HCT116 (cell line): ENCODE results near the gene FOXR1. TPM values are rescaled to one million over a fixed set of nuclear protein-coding genes. Genes with fewer than 3 reads are reported as not detected.

Experiments
- ATAC-seq: fragments of 200-7000 bp; cut with Tn5 transposase; 2 replicates; pipeline ENCODE4 v1.9.1; 2020; ENCODE audit warnings: mild to moderate bottlenecking, moderate library complexity
- BruUV-seq: library from RNA; stranded (reverse); fragments of 400-500 nt; replicated peaks from 2 replicates; lab custom pipeline; 2021; lab: Mats Ljungman, UMichigan
- CTCF ChIA-PET: fragments of 300-600 bp; sonication (Branson Sonifier 250); formaldehyde crosslinking; loops from one replicate; lab custom pipeline; 2021; ENCODE audit warnings: antibody characterized with exemption; lab: Charles Lee
- POLR2A ChIA-PET: fragments of 300-600, 350-600 bp; sonication (Branson Sonifier 250); formaldehyde crosslinking; loops from one replicate; lab custom pipeline; 2021; ENCODE audit warnings: antibody characterized with exemption; lab: Charles Lee
- RAD21 ChIA-PET, 2 experiments: fragments of 300-600 bp; sonication (Branson Sonifier 250); formaldehyde crosslinking; loops; one replicate each; lab custom pipeline; 2023; ENCODE audit warnings: low total read pairs in 2 of 2; ENCODE audit not compliant: uncharacterized antibody in 2 of 2, unreplicated experiment in 2 of 2, low non-redundant PET in 1 of 2; lab: Charles Lee
- DNase-seq: peaks from one replicate; pipeline ENCODE4 v3.0.0-alpha.2; 2010; ENCODE audit warnings: low read depth, low spot score
- H2AFZ ChIP-seq: fragments of 200-600 bp; shearing (Covaris generic), sonication (generic); 2 replicates; pipeline ENCODE4 v1.6.1; 2017; ENCODE audit warnings: low read depth, mixed run types, mixed read lengths, antibody characterized with exemption, low read length; ENCODE audit not compliant: poor library complexity, severe bottlenecking
- H3K27ac ChIP-seq: 2 replicates; pipeline ENCODE4 v1.5.1; 2012; ENCODE audit warnings: low read depth, low read length
- H3K27me3 ChIP-seq: fragments of 200-600 bp; sonication (generic); 2 replicates; pipeline ENCODE4 v1.6.1; 2016; ENCODE audit warnings: mixed run types, low read length, mixed read lengths; ENCODE audit not compliant: insufficient read depth
- H3K36me3 ChIP-seq, 2 experiments: fragments of 200-500 bp in 1 of 2; fragments of 200-600 bp in 1 of 2; sonication (Bioruptor generic) in 1 of 2; sonication (generic) in 1 of 2; 2 replicates each; pipeline versions ENCODE4 v1.5.1 to v1.6.1; 2014 to 2016; ENCODE audit warnings: low read length in 2 of 2, inconsistent platforms in 1 of 2, mixed read lengths in 1 of 2, mixed run types in 1 of 2; ENCODE audit not compliant: insufficient read depth in 2 of 2, control insufficient read depth in 1 of 2
- H3K4me1 ChIP-seq, 2 experiments: fragments of 200-600 bp in 1 of 2; sonication (generic) in 1 of 2; 2 replicates each; pipeline versions ENCODE4 v1.5.1 to v1.6.1; 2012 to 2017; ENCODE audit warnings: low read length in 2 of 2, inconsistent platforms in 1 of 2, mild to moderate bottlenecking in 1 of 2, mixed read lengths in 1 of 2, mixed run types in 1 of 2, moderate library complexity in 1 of 2; ENCODE audit not compliant: insufficient read depth in 2 of 2, control insufficient read depth in 1 of 2
- H3K4me2 ChIP-seq: fragments of 200-600 bp; sonication (generic); 2 replicates; pipeline ENCODE4 v1.6.1; 2017; ENCODE audit warnings: mixed run types, low read length, mixed read lengths
- H3K4me3 ChIP-seq, 2 experiments: fragments of 200-600 bp in 1 of 2; sonication (generic) in 1 of 2; replicated peaks in 1 of 2; 2 replicates each; pipeline ENCODE4 v1.5.1; 2011 to 2016; ENCODE audit warnings: low read length in 2 of 2, control low read depth in 1 of 2, low read depth in 1 of 2, mild to moderate bottlenecking in 1 of 2, mixed read lengths in 1 of 2, mixed run types in 1 of 2
- H3K79me2 ChIP-seq: fragments of 200-600 bp; sonication (generic); 2 replicates; pipeline ENCODE4 v1.6.1; 2017; ENCODE audit warnings: mild to moderate bottlenecking, mixed run types, low read length, moderate library complexity, mixed read lengths; ENCODE audit not compliant: insufficient read depth
- H3K9ac ChIP-seq: fragments of 200-600 bp; sonication (generic); 2 replicates; pipeline ENCODE4 v1.6.1; 2016; ENCODE audit warnings: low read length, mixed read lengths
- H3K9me2 ChIP-seq: fragments of 200-600 bp; sonication (generic), shearing (Covaris generic); 2 replicates; pipeline ENCODE4 v1.6.1; 2017; ENCODE audit warnings: mixed run types, mild to moderate bottlenecking, moderate library complexity; ENCODE audit not compliant: insufficient read depth
- H3K9me3 ChIP-seq, 2 experiments: fragments of 200-500 bp in 1 of 2; fragments of 200-600 bp in 1 of 2; sonication (Bioruptor generic) in 1 of 2; sonication (generic) in 1 of 2; 2 replicates each; pipeline ENCODE4 v1.6.1; 2014 to 2017; ENCODE audit warnings: low read length in 2 of 2, mixed read lengths in 2 of 2, inconsistent platforms in 1 of 2, low read depth in 1 of 2, mild to moderate bottlenecking in 1 of 2, mixed run types in 1 of 2, moderate library complexity in 1 of 2; ENCODE audit not compliant: control insufficient read depth in 1 of 2, insufficient read depth in 1 of 2
- H4K20me1 ChIP-seq: fragments of 200-600 bp; sonication (generic), shearing (Covaris generic); 2 replicates; pipeline ENCODE4 v1.6.1; 2017; ENCODE audit warnings: mixed run types, mild to moderate bottlenecking, moderate library complexity; ENCODE audit not compliant: insufficient read depth
- CBX3 ChIP-seq: IDR thresholded peaks from 2 replicates; pipeline ENCODE4 v1.6.1; 2012; ENCODE audit warnings: low read depth
- CEBPB ChIP-seq: IDR thresholded peaks from 2 replicates; pipeline ENCODE4 v1.6.1; 2012; ENCODE audit warnings: low read depth
- EGR1 ChIP-seq: IDR thresholded peaks from 2 replicates; pipeline ENCODE4 v1.6.1; 2012; ENCODE audit warnings: low read depth
- EZH2phosphoT487 ChIP-seq: fragments of 200-600 bp; IDR thresholded peaks from 2 replicates; pipeline ENCODE4 v1.6.1; 2018; ENCODE audit warnings: antibody characterized with exemption, borderline replicate concordance
- FOSL1 ChIP-seq: IDR thresholded peaks from 2 replicates; pipeline ENCODE4 v1.6.1; 2012; ENCODE audit warnings: low read depth
- POLR2A ChIP-seq: IDR thresholded peaks from 2 replicates; pipeline ENCODE4 v1.7.0; 2011; ENCODE audit warnings: borderline replicate concordance; ENCODE audit not compliant: insufficient read depth, insufficient read length; ENCODE audit errors: extremely low read depth
- POLR2AphosphoS5 ChIP-seq: IDR thresholded peaks from 2 replicates; pipeline ENCODE4 v1.6.1; 2011; ENCODE audit warnings: mild to moderate bottlenecking, low read depth, low read length, moderate library complexity
- RAD21 ChIP-seq: IDR thresholded peaks from 2 replicates; pipeline ENCODE4 v1.6.1; 2012; ENCODE audit warnings: low read depth, mild to moderate bottlenecking
- REST ChIP-seq: IDR thresholded peaks from 2 replicates; pipeline ENCODE4 v1.6.1; 2012; ENCODE audit warnings: low read depth
- SIN3A ChIP-seq: IDR thresholded peaks from 2 replicates; pipeline ENCODE4 v1.6.1; 2012; ENCODE audit warnings: low read depth
- SP1 ChIP-seq: IDR thresholded peaks from 2 replicates; pipeline ENCODE4 v1.6.1; 2012; ENCODE audit warnings: low read depth
- TCF7L2 ChIP-seq: IDR thresholded peaks from 2 replicates; pipeline ENCODE4 v1.7.0; 2011; ENCODE audit warnings: borderline replicate concordance, inconsistent platforms; ENCODE audit not compliant: insufficient read depth, insufficient read length; ENCODE audit errors: extremely low read depth
- YY1 ChIP-seq: IDR thresholded peaks from 2 replicates; pipeline ENCODE4 v1.6.1; 2011; ENCODE audit warnings: low read length, low read depth, moderate library complexity, mild to moderate bottlenecking; ENCODE audit not compliant: insufficient replicate concordance; ENCODE audit errors: extremely low read depth
- ZFX ChIP-seq: fragments of 450-650 bp; IDR thresholded peaks from 2 replicates; pipeline ENCODE4 v1.6.1; 2017
- intact Hi-C: fragments of 100-400 bp; cut with micrococcal nuclease; formaldehyde crosslinking; loops from 2 replicates; pipeline ENCODE4 v1.10.0; 2022
- total RNA-seq: library from RNA; stranded (reverse); gene quantifications from one replicate; pipeline ENCODE4 v1.2.1, GENCODE V29; 2021; ENCODE audit not compliant: unreplicated experiment
- TF ChIP-seq, protein P1 (sequence below), 3 experiments: fragments of 200-600 bp in 1 of 3; sonication (generic) in 1 of 3; IDR thresholded peaks in 2 of 3; conservative IDR thresholded peaks in 1 of 3; 2 replicates each; pipeline ENCODE4 v1.5.1; 2012 to 2017; ENCODE audit warnings: low read depth in 2 of 3, low read length in 2 of 3, antibody characterized with exemption in 1 of 3, borderline replicate concordance in 1 of 3, control low read depth in 1 of 3, mild to moderate bottlenecking in 1 of 3, mixed read lengths in 1 of 3, mixed run types in 1 of 3, moderate library complexity in 1 of 3; ENCODE audit not compliant: insufficient read depth in 1 of 3
- TF ChIP-seq, protein P2 (sequence below): IDR thresholded peaks from 2 replicates; pipeline ENCODE4 v1.6.1; 2012

Gene FOXR1
- total RNA-seq, 1 experiment from 2014 or later: not detected

DNA sequence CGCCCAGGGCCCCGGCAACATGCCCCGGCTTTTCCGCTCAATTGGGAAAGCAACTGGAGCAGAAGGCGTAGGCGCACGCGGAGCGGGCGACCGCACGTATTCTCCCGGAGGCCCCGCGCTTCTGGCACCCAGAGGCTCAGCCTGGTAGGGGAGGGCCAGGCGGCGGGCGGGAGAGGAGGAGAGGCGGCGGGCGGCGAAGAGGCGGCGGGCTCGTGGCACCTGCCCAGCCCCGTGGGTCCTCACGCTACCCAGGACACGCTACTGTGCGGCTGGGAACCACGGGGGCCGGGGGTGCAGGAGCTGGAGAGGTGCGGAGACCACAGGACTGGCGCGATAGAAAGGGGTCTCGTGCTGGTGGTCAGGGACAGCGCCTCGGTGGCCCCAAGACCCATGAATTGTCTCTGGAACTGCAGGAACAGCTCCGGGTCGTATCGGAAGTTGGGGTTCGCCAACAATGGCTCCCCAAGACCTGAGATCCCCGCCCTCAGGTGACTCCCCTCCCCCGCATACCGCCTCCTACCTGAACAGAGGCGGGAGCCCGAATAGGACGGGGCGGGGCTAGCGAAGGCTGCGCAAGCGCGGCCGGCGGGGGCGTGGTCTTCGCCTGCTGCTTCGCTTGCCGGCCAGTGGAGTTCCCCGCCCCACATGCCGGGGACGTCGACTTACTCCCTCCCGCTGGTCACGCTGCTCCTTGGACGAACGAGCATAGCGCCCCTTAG lies 58.9 kb downstream of the FOXR1 start, which contains the start of gene SLC37A4:
Gene SLC37A4 (minus strand): TSS at position 549 of the 719 bp plus-strand sequence.
- H3K4me1 ChIP-seq: peaks cover 5 to 38% of the 10 kb centered on the region in 2 experiments; a peak in 3 of 4 replicates
- H3K79me2 ChIP-seq: peaks cover 26% of the 10 kb centered on the region
- peak within 1 kb of the TSS; percentile 97 for H3K9ac ChIP-seq
- no peaks in the 10 kb centered on the region for H3K27me3 ChIP-seq
- POLR2A ChIA-PET: interaction anchor here (0.7 kb wide), 1 partner anchor 55 kb away, joined by 3 read pairs; no protein-coding TSS in a partner anchor
- DNase-seq (peak; percentile 97), ATAC-seq (peak; percentile 91)
- no peaks in the 10 kb centered on the region for H4K20me1 ChIP-seq
- intact Hi-C loops: no loop called here
- peak within 1 kb of the TSS; percentile 99 for H3K4me2 ChIP-seq
- peaks cover 6 to 13% of the 10 kb centered on the region in 2 experiments; a peak in 1 of 4 replicates for H3K36me3 ChIP-seq
- no peak within 1 kb of the TSS for H2AFZ ChIP-seq
- peak within 1 kb of the TSS; percentile 86 to 91 for H3K4me3 ChIP-seq
- RAD21 ChIA-PET: no interaction called here
- H3K9me2 ChIP-seq: no peaks in the 10 kb centered on the region
- CTCF ChIA-PET: no interaction called here
- H3K9me3 ChIP-seq: no peaks in the 10 kb centered on the region
- TF ChIP-seq RAD21: peak; percentile 73
- TF ChIP-seq CEBPB: no peak
- no peak for TF ChIP-seq EZH2phosphoT487
- peak; percentile 74 for TF ChIP-seq POLR2A
- peak; percentile 52; the same call in 1 of the 2 replicates for TF ChIP-seq SIN3A
- TF ChIP-seq, protein P1, sequence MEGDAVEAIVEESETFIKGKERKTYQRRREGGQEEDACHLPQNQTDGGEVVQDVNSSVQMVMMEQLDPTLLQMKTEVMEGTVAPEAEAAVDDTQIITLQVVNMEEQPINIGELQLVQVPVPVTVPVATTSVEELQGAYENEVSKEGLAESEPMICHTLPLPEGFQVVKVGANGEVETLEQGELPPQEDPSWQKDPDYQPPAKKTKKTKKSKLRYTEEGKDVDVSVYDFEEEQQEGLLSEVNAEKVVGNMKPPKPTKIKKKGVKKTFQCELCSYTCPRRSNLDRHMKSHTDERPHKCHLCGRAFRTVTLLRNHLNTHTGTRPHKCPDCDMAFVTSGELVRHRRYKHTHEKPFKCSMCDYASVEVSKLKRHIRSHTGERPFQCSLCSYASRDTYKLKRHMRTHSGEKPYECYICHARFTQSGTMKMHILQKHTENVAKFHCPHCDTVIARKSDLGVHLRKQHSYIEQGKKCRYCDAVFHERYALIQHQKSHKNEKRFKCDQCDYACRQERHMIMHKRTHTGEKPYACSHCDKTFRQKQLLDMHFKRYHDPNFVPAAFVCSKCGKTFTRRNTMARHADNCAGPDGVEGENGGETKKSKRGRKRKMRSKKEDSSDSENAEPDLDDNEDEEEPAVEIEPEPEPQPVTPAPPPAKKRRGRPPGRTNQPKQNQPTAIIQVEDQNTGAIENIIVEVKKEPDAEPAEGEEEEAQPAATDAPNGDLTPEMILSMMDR (IDR thresholded peaks at IDR 0.05 in 2 of 3, conservative IDR thresholded peaks at IDR 0.05 in 1 of 3; ENCODE audit: borderline replicate concordance in 1 of 3, insufficient read depth in 1 of 3, low read depth in 2 of 3, low read length in 2 of 3): peak in 1 of 3 experiments; percentile 84; a peak in 4 of 6 replicates
- TF ChIP-seq POLR2AphosphoS5: peak; percentile 97
- TF ChIP-seq, protein P2, sequence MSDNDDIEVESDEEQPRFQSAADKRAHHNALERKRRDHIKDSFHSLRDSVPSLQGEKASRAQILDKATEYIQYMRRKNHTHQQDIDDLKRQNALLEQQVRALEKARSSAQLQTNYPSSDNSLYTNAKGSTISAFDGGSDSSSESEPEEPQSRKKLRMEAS: peak; percentile 100
- TF ChIP-seq FOSL1: no peak
- peak; percentile 96 for TF ChIP-seq EGR1
- peak; percentile 100 for TF ChIP-seq CBX3
- no peak for TF ChIP-seq TCF7L2
- no peak for TF ChIP-seq REST
- peak; percentile 70 for TF ChIP-seq YY1
- TF ChIP-seq SP1: peak; percentile 76
- peak; percentile 33; the same call in 1 of the 2 replicates for TF ChIP-seq ZFX
- peak within 1 kb of the TSS; percentile 89 for H3K27ac ChIP-seq
- no TSS peak for BruUV-seq
